GM18502 (cell line): ENCODE data around the gene SRF.

Experiments
- ATAC-seq: cut with Tn5 transposase; IDR thresholded peaks from one replicate; pipeline ENCODE4 v1.9.1; 2021; ENCODE audit warnings: mild to moderate bottlenecking; ENCODE audit not compliant: unreplicated experiment, poor library complexity

The SRF gene

GRCh38 chr6:43146709-43147688 is 24.1 kb upstream of the SRF start:
- ATAC-seq: no peak

- no peak for ATAC-seq
Observed at GRCh38 chr6:43147691-43148477, 23.2 kb upstream of the SRF start.

- no peak for ATAC-seq
Observed at GRCh38 chr6:43149265-43149664, 21.8 kb upstream of the SRF start.

GRCh38 chr6:43150051-43150751 is 20.9 kb upstream of the SRF start:
- no peak for ATAC-seq

- ATAC-seq: no peak
Observed at GRCh38 chr6:43159599-43159998, 11.5 kb upstream of the SRF start.

GRCh38 chr6:43163899-43164298 is 7.2 kb upstream of the SRF start:
- ATAC-seq: no peak

- no peak for ATAC-seq
Observed at GRCh38 chr6:43170417-43170930, 595 bp upstream of the SRF start.

GRCh38 chr6:43171707-43172103 is 636 bp downstream of the SRF start:
- ATAC-seq: peak; percentile 8

GRCh38 chr6:43172104-43173007 is 1.3 kb downstream of the SRF start:
- ATAC-seq: no peak

GRCh38 chr6:43173591-43174262 is 2.7 kb downstream of the SRF start:
- ATAC-seq: no peak

- ATAC-seq: peak; percentile 70
Observed at GRCh38 chr6:43174263-43175112, 3.4 kb downstream of the SRF start.

GRCh38 chr6:43175676-43176422 is 4.8 kb downstream of the SRF start:
- no peak for ATAC-seq

- no peak for ATAC-seq
Observed at GRCh38 chr6:43176423-43176786, 5.3 kb downstream of the SRF start.

GRCh38 chr6:43178150-43178549 is 7.1 kb downstream of the SRF start:
- ATAC-seq: no peak

GRCh38 chr6:43178951-43179830 is 8.1 kb downstream of the SRF start:
- no peak for ATAC-seq

- ATAC-seq: no peak
Observed at GRCh38 chr6:43180058-43180457, 9.0 kb downstream of the SRF start.
